HS-5 (cell line): ENCODE results near the gene TSPAN3.

Experiments used
- DNase-seq: peaks from one replicate; pipeline ENCODE4 v3.0.0-alpha.2; 2012; ENCODE audit warnings: low read depth

Gene TSPAN3

DNA sequence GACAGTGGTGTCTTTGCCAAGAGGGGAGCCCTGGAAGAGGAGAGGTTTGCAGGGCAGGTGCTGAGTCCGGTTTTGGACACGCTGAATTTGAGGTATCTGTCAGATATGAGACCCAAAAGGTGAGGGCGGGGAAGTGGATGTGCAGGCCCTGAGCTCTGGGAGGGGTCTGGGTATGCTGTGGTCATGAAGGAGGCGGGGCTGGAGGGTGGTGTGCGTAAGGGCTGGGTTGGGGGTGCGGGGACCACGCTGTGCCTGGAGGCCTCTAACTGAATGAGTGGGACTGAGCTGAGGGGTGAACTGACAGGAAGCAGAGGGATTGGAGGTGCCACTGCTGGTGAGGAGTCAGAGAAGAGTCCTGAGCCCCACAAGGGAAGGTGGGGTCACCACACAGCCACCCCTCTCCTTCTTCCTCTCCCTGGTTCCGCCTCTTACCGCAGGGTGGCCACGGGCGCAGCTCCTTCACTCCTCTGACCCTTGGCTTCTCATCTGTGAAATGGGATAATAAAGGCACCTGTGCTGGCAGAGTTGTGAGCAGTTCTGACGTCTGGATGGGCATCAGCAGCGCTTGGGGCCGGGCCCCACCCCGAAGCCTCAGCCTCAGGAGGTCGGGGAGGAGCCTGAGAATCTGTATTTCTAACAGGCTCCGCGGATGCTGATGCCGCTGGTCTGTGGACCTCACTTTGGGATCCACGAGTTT lies 47.2 kb downstream of the TSPAN3 start:
- DNase-seq, result no peak

DNA sequence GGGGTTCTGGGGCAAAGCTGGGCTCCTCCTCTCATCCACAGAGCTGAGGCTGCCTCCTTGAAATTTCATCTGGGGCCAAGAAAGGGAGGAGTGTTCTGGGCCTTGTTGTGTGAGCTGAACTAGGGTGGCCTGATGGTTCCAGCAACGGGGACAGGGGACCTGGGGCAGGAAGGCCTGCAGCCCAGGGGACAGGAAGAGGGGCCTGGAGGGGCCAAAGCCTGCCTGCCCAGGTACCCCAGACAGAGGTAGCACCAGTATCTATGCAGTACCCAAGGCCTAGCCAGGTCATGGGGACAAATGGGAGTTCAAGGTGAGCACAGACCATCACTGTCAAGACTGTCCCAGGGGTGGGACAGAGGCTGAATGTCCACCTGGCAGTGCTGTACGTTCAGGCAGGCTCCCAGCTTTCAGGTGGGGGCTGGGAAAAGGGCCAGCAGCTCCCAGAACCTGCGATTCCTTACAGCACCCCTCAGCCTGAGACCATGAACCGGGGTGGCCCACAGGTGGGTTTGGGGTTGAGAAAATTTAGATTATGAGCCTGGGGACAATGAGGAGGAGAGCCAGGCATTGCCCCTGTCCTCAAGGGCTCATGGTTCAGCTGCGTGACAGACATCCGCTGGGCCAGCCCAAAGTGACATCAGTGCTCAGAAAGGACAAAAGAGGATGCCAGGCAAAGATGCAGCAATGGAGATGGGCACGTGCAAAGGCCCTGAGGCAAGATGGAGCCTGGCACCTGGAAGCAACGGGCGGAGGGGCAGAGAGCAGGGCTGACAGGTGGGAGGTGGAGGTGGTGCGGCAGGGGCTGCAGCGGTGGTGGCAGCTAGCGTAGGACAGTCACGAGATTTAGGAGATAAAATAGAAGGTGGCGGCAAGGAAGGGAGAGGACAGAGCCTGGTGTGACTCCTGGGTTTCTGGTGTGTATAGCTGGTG lies 48.0 kb downstream of the TSPAN3 start:
- no peak for DNase-seq

DNA sequence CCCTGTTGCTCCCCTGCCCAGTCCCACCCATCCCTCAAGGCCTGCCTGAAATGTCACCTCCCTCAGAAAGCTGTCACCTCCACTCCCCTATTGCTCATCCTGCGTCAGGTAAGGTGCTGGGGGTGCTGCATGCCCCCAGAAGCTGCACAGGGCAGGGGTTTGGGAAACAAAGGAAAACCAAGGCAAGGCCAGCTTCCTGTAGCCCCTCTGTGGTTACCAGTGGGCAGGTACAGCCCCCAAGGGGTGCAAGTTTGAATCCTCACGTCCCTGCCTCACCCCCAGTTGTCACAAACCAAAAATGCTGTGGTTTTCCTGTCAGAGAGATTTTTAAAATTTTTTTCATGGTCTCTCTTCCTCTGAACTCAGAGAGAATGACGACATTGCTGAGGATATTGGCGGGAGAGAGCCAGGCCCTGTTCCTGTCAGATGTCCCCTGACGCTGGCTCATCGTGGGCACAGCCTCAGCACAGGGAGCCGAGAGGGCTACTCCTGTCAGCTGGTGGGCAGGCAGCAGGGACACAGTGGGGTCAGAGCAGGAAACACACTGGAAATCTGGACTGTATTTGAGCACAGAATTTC lies 49.0 kb downstream of the TSPAN3 start:
- DNase-seq, result peak; percentile 66

DNA sequence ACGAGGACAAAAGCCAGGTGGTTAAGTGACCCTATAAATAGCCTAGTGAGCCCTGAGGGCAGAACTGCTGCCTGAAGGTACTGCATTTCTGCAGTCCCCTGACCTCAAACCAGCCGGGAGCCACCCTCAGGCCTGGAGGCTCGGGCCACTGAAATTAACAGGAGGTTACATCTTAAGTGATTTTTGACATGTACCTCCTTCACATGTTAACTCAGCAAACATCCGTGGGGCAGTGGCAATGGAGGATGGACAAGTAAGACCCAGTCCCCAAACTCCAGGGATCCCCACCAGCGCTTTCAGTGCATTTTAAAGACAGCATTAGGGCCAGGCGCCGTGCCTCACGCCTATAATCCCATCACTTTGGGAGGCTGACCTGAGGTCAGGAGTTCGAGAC lies 49.8 kb downstream of the TSPAN3 start:
- DNase-seq, result no peak

DNA sequence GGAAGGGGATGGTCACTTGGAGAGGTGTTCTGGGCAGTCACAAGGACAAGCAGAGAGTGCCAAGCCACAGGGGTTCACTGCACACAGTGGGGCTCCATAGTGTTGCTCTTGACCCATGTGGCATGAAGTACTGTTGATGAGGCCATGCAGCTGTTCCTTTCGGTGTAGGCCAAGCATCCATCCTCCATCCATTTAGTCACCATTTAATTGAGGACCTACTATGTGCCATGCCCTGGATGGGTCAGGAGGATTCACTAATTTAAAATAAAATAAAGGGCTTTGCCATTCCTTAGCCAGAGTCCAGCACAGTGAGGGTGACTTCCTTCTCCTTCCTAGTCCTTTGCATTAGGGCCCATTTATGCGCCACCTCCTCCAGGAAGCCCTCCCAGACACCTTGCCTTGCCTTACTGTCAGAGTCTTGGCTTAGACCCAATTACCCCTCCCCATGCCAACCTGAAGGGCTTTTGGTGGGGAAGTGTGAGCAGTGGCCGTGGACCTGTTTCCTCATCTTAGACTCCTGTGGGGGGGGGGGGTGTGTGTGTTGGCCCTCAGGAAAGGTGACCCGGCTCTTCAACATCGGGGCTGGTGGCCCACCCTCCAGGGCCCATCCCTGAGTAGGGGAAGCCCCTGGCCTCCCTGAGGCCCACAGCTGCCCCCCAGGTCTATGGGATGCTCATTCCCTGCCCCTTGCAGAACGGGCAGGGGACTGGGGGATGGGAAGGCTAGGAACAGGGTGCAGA lies 50.4 kb downstream of the TSPAN3 start:
- no peak for DNase-seq

DNA sequence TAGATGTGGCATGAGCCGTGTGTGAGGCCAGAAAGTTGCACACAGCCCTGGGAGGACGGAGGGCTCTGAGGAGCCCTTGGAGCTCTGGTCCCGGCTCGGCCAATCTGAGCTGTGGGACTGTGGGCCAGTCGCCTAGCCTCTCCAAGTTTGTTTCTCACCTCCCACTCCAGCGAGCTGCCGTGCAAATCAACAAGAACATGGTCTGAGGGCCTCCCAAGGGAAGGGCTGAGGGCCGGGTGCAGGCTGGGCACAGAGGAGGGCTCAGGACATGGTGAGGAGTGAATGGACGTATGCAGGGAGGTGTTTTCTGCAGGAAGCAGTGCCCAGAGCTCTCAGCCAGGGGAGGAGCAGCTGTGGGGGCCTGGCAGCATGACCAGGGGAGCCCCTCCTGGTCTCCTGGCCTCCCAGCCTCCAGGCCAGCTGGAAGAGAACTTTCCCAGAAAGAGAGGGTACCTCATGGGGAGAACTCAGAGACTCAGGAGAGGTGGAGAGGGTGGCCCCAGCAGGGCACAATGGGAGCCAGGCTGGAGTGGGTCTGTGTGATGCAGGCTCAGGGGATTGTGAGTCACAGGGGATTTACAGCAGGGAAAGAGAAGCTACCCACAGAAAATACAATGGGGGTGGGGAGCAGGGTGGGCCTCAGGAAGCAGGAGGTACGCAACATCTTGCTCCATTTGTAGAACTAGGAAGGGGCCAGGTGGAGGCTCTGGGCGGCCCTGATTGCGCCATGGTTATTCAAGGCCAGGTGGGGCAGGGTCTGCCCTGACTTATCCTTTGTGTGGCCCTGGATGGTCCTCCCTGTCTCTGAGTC lies 51.2 kb downstream of the TSPAN3 start:
- no peak for DNase-seq

DNA sequence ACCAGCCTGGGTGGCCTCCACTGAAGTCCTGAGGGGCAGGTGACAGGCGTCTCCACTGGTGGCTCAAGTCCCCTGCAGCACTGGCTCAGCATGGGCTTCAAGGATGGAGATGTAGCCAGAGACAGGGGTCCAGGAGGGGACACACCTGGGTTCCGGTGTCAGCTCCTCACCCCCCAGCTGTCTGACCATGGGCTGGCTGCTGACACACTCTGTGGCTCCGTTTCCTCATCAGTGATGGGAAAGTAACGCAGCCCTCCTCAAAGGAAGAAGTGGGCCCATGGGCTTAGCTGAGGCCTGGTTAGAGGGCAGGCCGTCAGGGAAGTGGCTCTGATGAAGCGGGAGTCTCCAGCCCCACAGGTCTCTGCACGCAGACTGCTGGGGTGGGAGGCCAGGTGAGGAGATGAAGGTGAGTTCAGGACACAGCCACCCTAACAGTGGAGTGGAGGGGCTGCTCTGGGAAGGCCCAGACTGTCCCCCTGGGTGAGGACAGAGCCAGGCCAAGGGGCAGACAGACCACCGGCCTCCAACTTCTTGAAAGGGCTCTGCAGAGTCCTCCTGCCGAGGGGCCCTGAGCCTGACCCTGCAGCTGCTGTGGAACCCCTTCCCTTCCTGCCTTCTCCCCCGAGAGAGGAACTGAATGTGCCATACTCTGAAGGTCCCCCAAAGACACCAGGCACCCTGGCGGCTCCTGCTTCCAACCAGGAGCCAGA lies 52.0 kb downstream of the TSPAN3 start:
- no peak for DNase-seq

DNA sequence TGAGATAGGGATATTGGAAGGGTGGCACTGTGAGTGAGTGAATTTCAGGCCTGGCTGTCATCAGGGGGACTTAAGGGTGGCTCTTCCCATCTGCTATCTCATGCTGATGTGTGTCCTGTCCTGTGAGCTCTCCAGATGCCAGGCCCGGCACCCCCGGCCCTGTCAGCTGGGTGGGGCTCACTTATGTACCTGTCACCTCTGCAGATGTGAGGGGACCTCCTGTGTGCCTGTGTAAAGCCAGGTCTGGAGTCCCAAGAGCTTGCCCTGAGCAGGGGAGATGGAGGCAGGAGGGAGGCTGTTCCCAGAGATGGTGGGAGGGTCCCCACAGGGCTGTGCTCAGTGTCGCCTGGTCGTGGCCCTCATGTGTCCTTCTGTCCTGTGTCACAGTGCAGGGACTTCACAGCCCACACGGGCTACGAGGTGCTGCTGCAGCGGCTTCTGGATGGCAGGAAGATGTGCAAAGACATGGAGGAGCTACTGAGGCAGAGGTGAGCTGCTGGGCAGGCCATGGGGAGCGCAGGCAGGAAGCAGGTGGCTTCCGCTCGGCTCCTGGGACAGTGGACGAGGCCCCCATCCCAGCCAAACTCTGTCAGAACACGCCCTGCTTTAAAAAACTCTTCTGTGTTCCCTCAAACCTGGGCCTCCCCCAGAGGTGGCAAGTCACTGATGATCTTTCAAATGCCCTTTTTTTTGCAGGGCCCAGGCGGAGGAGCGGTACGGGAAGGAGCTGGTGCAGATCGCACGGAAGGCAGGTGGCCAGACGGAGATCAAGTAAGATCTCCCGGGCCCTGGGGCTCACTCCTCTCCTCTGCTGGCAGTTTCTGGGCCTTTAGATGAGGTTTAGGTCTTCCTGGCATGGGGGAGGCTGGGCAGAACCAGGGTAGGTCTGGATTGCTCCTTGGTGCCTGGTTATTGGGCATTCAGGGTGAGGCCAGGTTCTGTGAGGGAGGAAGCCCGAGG lies 52.9 kb downstream of the TSPAN3 start:
- DNase-seq, result no peak

DNA sequence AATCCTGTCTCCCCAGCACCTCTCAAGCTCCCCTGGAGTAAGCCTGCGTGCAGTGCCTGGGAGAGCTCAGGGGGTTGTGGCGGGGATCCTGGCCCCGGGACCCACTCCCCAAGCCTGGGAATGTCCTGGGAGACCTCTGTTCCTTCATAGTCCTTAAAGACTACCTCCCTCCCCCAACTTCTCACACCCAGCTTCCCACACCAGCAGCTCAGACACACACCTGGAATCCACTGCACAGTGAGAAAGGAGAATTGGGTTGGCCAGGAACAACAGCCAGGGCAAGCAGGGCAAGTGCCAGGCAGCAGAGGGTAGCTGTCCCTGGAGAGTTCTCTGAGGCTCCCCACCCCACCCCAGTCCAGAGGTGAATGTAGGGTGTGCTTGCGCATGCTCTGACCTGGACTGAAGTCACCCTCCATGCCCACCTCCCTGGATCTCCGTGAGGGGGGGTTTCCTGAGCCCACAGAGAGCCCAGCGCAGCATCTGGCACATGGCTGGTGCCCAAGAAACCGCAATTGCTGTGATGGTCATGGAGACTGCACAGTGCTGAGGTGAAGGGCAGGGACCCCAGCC lies 53.7 kb downstream of the TSPAN3 start:
- no peak for DNase-seq

DNA sequence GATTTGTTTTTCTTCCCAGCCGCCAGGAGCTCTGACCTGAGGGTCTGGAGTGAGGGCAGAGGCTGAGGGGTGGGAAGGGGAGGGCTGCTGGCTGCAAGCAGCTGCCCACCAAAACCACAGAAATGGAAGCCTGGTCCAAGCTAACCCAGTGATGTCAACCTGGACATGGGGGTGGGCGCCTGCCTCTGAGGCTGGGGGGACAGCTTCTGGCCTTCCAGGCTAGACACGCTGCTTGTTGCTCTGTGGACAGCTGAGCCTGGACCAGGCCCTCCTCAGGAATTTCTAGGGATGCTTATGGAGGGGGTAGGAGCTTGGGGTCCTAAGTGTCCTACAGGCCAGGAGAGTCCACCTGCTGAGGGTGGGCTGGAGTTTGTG lies 54.6 kb downstream of the TSPAN3 start:
- no peak for DNase-seq

DNA sequence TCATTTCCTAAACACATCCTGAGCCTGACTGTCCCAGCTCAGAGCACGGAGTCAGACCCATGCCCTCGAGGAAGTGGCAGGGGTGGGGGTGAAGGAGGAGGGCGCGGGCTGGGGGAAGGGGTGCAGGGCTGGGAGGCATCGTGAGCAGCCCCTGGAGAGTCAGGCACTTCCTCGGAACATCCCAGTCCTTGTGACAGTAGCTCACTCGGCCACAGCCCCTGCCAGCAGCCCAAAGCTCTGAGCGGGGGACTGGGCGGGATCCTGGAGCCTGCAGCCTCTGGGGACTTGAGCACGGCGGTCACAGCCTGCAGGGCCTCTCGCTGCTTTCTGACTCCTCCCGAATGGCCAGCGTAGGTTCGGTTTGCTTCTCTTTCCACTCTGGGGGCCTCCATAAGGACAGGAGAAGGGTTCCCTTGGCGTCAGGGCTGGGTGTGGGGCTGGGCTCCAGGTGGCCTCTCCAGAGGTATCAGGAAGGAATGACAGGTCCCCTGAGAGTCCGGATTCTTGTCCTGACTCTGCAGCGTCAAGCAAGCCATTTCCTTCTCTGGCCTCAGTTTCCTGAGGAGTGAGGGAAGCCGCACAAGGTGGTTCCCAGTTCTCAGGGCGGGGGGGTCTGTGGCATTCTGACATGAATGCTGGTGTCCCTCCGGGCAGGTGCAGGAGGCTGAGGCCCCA lies 55.1 kb downstream of the TSPAN3 start:
- DNase-seq, result no peak

DNA sequence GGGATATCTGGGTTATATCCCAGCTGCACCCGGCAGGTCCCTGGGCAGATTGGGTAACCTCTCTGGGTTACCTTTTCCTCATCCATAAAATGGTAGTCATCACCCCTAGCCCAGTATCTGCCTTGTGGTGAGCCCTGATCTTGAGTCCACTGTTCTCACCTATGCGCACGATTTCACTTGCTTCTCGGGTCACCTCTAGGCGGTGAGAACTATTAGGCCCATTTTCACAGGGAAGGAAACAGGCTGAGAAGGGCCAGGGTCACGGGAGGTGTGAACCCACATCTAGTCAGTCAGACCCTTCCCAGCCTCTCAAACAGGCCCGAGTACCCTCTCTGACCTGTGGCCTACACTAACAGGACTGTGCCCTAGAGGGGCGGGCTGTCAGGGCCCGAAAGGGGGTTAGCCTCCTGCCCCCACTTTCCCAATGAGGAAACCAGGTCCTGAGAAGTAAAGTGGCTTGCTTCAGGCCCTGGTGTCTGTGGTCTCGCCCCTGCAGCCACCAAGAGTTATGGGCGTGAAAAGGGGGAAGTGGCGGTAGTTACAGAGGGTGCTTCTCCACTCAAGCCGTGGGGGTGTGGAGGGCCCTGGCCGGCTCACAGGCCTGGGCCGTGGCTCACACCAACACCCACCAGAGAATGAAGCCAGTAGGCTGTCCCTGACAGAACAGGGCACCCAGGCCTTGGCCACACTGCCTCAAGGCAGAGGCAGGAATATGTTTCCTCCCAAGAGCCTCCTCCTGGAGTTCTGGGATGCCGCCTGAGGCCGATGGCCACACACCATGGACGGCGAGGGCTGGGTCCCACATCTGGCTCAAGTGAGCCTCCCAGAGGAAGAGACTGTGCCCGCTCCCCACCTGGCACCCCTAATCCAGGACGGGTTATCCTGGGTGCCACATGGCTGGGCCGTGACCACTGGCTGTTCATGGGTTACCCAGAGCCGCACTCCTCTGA lies 56.5 kb downstream of the TSPAN3 start:
- DNase-seq, result no peak

DNA sequence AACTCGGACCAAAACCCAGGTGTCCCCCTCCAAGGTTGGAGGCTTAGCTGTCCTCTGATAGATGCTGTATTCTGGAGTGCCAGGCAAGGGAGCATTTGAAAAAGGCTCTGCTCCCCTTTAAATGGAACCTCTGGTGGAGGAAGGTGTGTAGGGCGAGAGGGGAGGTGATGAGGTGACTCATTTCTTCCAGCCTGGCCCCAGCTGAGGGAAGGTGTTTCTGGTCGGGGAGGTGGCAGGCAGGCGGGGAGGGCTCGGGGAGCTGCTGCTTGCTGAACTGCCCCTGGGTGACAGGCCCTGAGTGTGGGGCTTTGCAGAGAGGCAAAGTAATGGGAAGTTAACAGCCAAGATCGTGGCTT lies 57.2 kb downstream of the TSPAN3 start:
- DNase-seq, result no peak

DNA sequence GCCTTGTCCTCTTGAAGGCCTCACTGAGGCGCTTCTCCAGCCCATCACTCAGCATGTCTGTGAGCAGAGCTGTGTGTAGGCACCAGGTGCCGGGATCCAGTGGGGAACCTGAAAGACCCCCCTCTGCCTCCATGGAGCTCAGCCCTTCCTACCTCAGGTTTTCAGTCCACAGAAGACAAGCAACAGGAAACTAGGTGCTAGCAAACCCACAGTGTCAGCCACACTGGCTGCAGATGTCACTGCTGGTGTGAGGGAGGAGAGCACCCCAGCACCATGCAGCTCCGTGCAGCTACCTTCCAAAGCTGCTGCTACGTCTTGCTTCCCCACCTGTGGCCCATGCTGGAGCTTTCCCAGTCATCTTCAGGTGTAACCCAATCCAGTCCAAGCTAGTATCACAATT lies 58.0 kb downstream of the TSPAN3 start:
- no peak for DNase-seq

DNA sequence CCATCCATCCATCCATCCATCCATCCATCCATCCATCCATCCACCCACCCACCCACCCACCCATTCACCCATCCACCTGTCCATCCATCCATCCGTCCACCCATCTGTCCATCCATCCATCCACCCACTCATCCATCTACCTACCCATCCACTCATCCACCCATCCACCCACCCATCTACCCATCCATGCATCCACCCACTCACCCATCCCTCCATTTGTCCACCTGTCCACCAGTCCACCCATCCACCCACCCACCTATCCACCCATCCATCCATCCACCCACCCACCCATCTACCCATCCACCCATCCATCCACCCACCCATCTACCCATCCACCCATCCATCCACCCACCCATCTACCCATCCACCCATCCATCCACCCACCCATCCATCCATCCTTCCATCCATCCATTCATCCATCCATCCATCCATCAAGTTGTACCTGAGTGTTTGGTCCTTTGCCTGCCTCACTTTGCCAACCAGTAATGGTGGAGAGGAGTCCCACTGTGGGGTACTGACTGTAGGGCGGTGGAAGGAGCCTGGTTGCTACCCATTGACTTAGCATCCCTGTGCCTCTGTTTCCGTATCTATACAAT lies 58.7 kb downstream of the TSPAN3 start:
- DNase-seq, result no peak

DNA sequence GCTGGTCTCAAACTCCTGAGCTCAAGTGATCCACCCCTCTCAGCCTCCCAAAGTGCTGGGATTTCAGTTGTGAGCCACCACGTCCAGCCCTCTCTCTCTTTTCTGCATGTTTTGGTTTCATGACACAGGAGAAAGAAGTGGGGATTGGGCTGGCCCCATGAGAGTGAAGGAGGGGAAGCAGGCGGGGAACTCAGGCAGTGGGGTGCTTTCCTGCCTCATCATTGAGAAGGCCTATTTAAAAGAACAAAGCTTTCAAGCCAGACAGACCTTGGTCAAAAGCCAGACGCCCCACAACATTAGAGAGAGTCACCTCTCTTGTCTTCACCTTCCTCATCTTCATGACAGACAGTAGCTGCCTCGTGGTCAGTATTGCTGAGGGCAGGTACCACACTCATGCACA lies 60.1 kb downstream of the TSPAN3 start:
- DNase-seq, result no peak

DNA sequence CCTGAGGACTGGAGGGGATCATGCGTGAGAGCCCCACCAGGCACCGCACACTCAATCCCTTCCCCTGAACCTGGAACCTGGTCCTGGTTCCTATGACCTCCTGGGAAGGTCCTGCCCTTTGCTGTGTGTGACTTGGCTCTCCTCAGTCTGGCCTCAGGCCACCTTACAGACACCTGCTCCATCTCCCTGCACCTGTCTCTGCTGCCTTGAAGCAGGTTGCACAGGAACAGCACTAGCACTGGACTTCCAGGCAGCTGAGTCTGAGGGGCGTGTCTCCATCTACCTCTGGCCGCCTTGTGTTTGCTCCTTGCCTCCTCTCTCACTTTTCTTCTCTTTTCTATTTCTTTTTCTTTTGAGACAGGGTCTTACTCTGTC lies 60.6 kb downstream of the TSPAN3 start:
- DNase-seq, result no peak
